Spinal cord (tissue), 10 donors: ENCODE results near the gene GALNT14. TPM values are rescaled to one million over a fixed set of nuclear protein-coding genes. Genes with fewer than 3 reads are reported as not detected.

Experiments used
- DNase-seq, 6 donors: peaks; one replicate each; pipeline versions ENCODE4 v3.0.0 to v3.0.0-alpha.2; 2013 to 2015; ENCODE audit warnings: low spot score in 6 of 6, low read depth in 4 of 6
- H3K27ac ChIP-seq: one replicate; pipeline ENCODE4 v1.5.1; 2013; ENCODE audit warnings: low read depth, low read length, control low read depth
- H3K27me3 ChIP-seq: one replicate; pipeline ENCODE4 v1.6.1; 2013; ENCODE audit warnings: low read length; ENCODE audit not compliant: control insufficient read depth, insufficient read depth
- H3K36me3 ChIP-seq: one replicate; pipeline ENCODE4 v1.6.1; 2013; ENCODE audit warnings: low read length; ENCODE audit not compliant: control insufficient read depth, insufficient read depth
- H3K4me1 ChIP-seq: one replicate; pipeline ENCODE4 v1.6.1; 2013; ENCODE audit warnings: low read length; ENCODE audit not compliant: control insufficient read depth, insufficient read depth
- H3K4me3 ChIP-seq: one replicate; pipeline ENCODE4 v1.5.1; 2013; ENCODE audit warnings: low read depth, low read length, control low read depth
- H3K9me3 ChIP-seq: one replicate; pipeline ENCODE4 v1.6.1; 2013; ENCODE audit warnings: low read length; ENCODE audit not compliant: control insufficient read depth, insufficient read depth
- whole genome bisulfite sequencing: methylation state at CpG from one replicate; pipeline ENCODE4 v1.1.5; 2013; ENCODE audit warnings: missing lambda C conversion rate; ENCODE audit not compliant: insufficient coverage; 5-methylcytosine and 5-hydroxymethylcytosine counted together
- polyA plus RNA-seq, 2 donors: library from polyadenylated mRNA; unstranded; fragments of 120-200 nt; gene quantifications; one replicate each; pipeline ENCODE4 v1.2.1, GENCODE V29; 2013; ENCODE audit not compliant: insufficient read length in 2 of 2
- total RNA-seq, 2 donors: library from RNA; depleted of rRNA in 1 of 2; stranded (reverse); fragments of 120-200 nt in 1 of 2; fragments of >200 nt in 1 of 2; gene quantifications; one replicate each; pipeline versions ENCODE4 v1.2.3 to v1.2.4, GENCODE V29; 2013 to 2014
- donor health status: healthy.

GALNT14 gene
- total and polyA plus RNA-seq, 4 donors: 4.6 to 25.1 (median 16.2) TPM

DNA sequence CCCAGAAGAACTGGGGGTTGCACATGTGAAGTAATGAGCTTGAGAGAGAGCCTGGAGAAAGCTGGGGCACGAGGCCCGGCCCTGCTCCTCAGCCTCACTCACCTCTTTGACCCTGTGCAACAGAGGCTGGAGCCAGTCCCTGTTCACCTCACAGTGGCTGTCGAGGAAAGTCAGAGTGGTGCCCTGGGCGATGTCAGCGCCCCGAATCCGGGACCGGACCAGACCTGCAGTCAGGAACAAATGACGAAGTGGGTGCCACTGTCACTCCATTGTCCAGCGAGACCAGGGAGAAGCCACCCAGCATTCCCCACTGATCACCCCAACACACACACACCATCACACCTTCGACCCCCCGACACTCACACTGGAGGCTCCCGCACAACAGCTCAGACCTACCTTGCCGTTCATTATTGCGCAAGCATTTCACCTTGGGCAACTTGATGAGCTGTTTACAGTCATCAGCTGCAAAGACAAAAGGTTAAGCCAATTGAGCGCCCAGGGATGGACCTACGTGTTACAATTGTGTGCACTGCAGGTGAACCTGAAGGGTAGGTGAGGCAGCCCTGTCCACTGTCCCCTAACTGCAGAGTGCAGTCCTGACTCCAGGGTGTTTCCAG lies 182.6 kb downstream of the GALNT14 start:
- H3K9me3 ChIP-seq: no peaks in the 10 kb centered on the region

DNA sequence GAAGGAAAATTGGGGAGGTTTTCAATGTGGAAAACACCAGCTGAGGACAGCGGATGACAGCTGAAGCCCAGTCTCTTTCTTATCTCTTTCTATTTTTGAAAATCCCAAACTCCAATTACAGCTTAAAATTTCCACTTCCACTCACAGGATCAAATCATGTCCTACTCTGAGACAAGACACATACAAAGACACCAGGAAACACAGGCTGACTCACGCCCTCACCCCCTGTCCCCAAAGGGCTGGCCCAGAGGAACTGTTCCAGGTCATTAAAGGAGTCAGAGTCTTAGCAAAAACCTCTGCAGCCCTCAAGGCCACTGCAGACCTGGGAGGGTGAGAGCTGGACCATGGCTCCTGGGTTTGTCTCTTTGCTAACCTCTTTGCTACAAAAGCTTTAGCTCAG lies 187.9 kb downstream of the GALNT14 start:
- Histone ChIP-seq H3K4me3 (no peak overlapping the region), H3K9me3 (no peaks in the 10 kb centered on the region), H3K27ac (no peak overlapping the region), H3K4me1 (no peaks in the 10 kb centered on the region), H3K27me3 (no peaks in the 10 kb centered on the region), H3K36me3 (peaks cover under 1% of the 10 kb centered on the region)
- WGBS: no CpG with 5 or more reads among the region's 2 CpGs
- no peak for DNase-seq

More for the DNA sequence above, 182.6 kb downstream of the GALNT14 start:
- DNase-seq: no peak
- no peak overlapping the region for H3K4me3 ChIP-seq
- H3K27me3 ChIP-seq: no peaks in the 10 kb centered on the region
- H3K27ac ChIP-seq: no peak overlapping the region
- peaks cover 5% of the 10 kb centered on the region for H3K36me3 ChIP-seq
- H3K4me1 ChIP-seq: peaks cover 11% of the 10 kb centered on the region
- 92% methylated on average over 17 of the region's 17 CpGs for WGBS

DNA sequence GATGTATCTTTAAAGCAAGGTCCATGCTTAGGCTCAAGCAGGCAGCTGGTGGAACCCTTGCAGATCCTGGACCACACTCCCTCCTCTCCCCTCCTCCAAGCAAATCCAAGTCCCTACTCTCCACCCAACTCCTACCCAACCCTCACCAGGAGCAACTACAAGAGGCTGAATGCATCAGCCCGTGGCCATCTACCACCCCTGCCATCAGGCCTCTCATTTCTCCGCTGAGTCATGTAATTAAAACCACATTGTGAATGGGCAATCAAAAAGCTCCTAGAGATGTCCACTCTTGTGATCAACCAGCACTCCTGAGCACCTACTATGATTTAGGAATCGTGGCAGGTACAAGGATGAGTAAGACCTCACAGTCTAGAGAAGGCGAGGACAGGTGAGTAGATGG lies 188.8 kb downstream of the GALNT14 start:
- Histone ChIP-seq H3K4me1 (no peaks in the 10 kb centered on the region), H3K27me3 (no peaks in the 10 kb centered on the region), H3K4me3 (no peak overlapping the region), H3K9me3 (no peaks in the 10 kb centered on the region), H3K27ac (no peak overlapping the region), H3K36me3 (peaks cover 3% of the 10 kb centered on the region)
- 100% methylated on average over 1 of the region's 4 CpGs for WGBS
- DNase-seq: no peak

DNA sequence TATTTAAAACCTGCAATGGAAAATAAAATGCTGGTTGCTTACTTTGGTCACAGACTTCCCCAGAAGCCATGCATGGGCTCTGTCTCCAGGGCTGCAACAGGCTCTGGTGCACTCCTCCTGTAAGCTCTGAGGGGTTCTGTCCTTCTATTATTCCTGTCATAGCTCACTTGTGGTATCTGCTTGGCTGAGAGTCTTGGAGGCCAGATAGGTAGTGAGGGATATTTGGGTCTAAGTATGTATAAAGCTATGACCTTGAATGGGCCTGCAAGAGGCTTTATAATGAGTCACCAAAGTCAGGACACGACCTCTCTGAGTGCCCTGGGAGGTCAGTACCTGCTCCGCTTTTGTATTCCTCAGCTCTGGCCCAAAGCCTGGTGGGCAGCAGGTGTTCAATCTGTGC lies 189.4 kb downstream of the GALNT14 start:
- H3K27ac ChIP-seq: no peak overlapping the region
- peaks cover 5% of the 10 kb centered on the region for H3K36me3 ChIP-seq
- DNase-seq: no peak
- no peaks in the 10 kb centered on the region for H3K27me3 ChIP-seq
- H3K4me1 ChIP-seq: no peaks in the 10 kb centered on the region
- H3K9me3 ChIP-seq: no peaks in the 10 kb centered on the region
- WGBS: 83% methylated on average over 2 of the region's 2 CpGs
- H3K4me3 ChIP-seq: no peak overlapping the region

DNA sequence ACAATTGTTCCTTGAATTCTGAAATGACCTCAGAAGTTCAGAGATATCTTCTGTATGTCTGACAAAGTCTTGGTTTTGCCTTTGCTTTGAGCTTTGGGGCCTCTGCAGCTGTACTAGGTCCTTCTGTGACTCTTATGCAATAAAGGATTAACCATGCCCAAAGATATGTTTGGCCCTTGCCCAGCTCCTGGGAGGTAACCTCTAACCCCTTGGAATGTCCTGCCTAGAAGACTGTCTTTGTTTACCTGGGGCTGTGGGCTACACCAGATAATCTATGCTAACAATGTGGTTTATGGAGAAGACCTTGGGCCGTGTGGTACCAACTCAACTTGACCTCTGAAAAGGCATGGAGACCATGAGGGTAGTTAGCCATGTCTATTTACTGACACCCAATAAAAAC lies 190.1 kb downstream of the GALNT14 start:
- no CpG with 5 or more reads among the region's 1 CpG for WGBS
- Histone ChIP-seq H3K27ac (no peak overlapping the region), H3K4me1 (no peaks in the 10 kb centered on the region), H3K4me3 (no peak overlapping the region), H3K36me3 (peaks cover 5% of the 10 kb centered on the region), H3K9me3 (no peaks in the 10 kb centered on the region), H3K27me3 (no peaks in the 10 kb centered on the region)
- DNase-seq: no peak

DNA sequence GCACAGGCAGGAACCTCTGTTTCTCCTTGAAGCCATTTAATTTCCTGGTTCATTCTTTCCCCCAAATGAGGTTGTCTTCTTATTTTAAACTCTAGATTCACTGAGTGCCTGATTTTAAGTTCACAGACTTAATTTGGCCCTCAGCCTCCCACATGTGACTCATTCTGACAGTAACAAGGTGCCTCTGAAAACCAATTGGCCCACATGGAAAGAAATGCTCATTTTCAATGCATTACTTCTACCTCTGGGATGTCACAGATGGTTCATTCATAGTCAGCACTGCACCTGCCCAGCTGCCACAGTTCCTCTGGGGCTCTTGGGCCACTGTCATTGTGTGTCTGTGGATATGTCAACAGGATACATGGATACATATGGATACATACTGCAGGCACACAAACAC lies 190.6 kb downstream of the GALNT14 start:
- Histone ChIP-seq H3K4me3 (no peak overlapping the region), H3K36me3 (peaks cover 5% of the 10 kb centered on the region), H3K27ac (no peak overlapping the region), H3K9me3 (no peaks in the 10 kb centered on the region), H3K27me3 (no peaks in the 10 kb centered on the region), H3K4me1 (no peaks in the 10 kb centered on the region)
- peak in 1 of 6 donors; percentile 44 for DNase-seq

DNA sequence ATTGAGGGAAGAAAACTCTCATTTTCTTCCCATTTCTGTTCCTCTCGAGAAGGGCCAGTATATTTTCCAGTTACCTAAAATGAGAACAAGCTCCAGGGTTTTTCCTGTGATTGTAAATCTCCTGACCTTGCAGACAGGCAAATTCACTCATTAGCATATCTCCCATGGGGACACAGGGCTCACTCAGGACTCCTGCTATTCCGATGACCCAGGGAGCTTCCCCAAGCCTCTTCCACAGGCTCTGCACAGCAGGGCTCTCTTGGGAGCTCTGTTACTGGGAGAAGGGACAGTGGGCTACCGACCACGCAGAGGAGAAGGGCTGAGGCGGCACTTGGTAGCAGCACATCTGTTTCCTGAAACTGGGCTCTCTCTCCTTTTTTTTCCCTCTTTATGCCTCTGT lies 195.8 kb downstream of the GALNT14 start:
- WGBS: 63% methylated on average over 4 of the region's 5 CpGs
- Histone ChIP-seq H3K9me3 (no peaks in the 10 kb centered on the region), H3K36me3 (peaks cover 5% of the 10 kb centered on the region), H3K27me3 (no peaks in the 10 kb centered on the region), H3K4me1 (no peaks in the 10 kb centered on the region), H3K4me3 (no peak overlapping the region), H3K27ac (no peak overlapping the region)
- no peak for DNase-seq

DNA sequence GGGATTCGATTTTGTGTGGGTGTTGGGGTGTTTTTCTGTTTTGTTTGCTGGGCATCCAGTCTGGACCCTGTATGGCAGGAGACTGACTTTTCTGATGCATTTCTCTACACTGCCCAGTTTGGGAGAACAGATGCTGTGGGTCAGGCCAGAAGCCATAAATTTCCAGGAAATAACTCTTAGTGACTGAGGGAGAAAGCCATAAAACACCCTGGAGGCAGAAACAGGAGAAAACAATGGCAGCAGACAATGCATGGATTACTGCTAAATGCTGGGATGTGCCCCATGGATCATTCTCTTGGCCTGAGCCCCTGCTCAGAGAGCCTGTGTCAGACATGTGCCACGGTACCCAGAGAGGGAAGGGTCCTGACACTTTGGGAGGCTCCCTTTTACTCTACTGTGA lies 197.4 kb downstream of the GALNT14 start:
- no peaks in the 10 kb centered on the region for H3K9me3 ChIP-seq
- peak in 2 of 6 donors; percentile 28 to 48 for DNase-seq

DNA sequence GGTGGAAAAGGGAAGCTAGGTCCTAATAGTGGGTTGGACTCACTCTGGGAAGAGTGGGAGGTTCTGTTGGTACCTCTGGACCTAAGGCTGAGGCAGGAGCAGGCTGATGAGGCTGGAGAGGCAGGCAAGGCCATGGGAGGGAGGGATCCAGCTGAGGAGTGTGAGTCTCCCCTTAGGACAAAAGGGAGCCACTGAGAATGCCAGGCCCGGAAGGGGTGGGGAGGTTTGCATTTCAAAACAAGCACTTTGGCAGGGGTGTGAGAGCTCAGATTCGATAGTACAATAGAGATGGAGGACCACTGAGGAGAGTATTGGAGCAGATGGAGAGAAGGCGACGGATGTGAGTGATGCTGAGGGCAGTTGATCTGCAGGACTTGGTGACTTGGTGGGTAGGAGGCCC lies 198.9 kb downstream of the GALNT14 start:
- 21% methylated on average over 2 of the region's 4 CpGs for WGBS
- Histone ChIP-seq H3K9me3 (no peaks in the 10 kb centered on the region), H3K4me1 (no peaks in the 10 kb centered on the region), H3K36me3 (peaks cover under 1% of the 10 kb centered on the region), H3K4me3 (no peak overlapping the region), H3K27me3 (no peaks in the 10 kb centered on the region), H3K27ac (no peak overlapping the region)
- no peak for DNase-seq

More for the DNA sequence above, 197.4 kb downstream of the GALNT14 start:
- peaks cover 5% of the 10 kb centered on the region for H3K36me3 ChIP-seq
- no peaks in the 10 kb centered on the region for H3K4me1 ChIP-seq
- no peak overlapping the region for H3K27ac ChIP-seq
- H3K27me3 ChIP-seq: no peaks in the 10 kb centered on the region
- no peak overlapping the region for H3K4me3 ChIP-seq
- 29% methylated on average over 1 of the region's 2 CpGs for WGBS

DNA sequence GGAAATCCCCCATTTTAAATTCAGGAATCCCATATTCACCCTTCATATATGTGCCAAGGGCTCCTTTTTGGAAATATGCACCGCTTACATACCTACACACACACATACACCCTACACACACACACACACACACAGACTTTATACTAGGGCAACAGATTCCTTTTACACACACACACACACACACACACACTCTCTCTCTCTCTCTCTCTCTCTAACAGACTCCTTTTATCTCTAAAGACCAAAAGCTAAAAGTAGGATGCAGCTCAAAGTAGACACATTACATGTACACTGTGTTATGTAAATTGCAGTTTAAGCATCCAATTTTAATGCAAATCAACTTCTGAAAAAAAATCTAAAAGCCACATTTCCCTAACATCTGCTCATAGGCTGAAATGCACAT lies 200.0 kb downstream of the GALNT14 start:
- Histone ChIP-seq H3K9me3 (no peaks in the 10 kb centered on the region), H3K27ac (no peak overlapping the region), H3K4me3 (no peak overlapping the region), H3K36me3 (no peaks in the 10 kb centered on the region), H3K4me1 (no peaks in the 10 kb centered on the region), H3K27me3 (no peaks in the 10 kb centered on the region)
- no CpG with 5 or more reads among the region's 1 CpG for WGBS
- DNase-seq: peak in 2 of 6 donors; percentile 32 to 44
